GM18507 (cell line): ENCODE results near the gene STARD10.

Source experiments
- DNase-seq: peaks from one replicate; pipeline ENCODE4 v3.0.0; 2011; ENCODE audit warnings: low read depth; ENCODE audit not compliant: insufficient read length; ENCODE audit errors: extremely low spot score
- FAIRE-seq: peaks from 2 replicates; lab custom pipeline; 2011; peaks lifted over from hg19 to GRCh38; lab: Jason Lieb, UNC

The STARD10 gene

GRCh38 chr11:72783144-72783905 lies 10.5 kb downstream of the STARD10 start:
- DNase-seq = no peak
- FAIRE-seq = no peak

DNA sequence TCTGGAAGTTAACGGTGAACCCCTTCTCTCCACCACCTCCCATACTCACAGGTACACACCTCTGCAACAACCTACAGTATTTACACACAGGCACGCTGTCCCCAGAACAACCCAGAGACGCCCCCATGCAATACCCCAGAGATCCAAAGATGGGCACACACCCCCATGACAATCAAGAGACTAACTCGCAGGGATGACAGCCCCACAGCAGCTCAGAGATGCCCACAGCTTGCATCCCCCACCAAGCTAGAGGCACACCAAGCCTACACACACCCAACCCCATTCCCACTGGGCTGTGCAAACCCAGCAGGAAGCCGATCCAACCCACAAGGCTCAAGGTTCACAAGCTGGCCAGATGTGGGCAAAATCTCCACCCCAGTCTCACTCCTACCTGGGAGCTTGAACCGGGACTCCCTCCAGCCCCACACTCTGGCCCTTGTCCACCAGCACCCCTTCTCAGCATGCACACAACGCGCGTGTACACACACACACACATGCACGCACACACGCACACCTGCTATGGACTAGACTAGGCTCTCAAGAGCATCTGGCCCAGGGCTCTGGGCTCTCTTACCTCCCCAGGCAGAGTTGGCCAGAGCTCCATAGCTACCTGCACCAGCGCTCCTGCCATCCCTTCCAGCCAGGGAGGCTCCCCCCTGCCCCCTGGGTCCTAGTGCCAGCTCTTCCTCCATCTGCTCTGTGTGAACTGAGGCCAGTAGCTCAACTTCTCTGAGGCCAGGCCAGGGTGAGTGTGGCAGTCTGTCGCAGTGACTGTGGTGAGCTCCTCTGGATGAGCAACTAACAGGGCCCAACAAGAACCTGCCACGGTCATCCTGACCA lies 11.5 kb downstream of the STARD10 start:
- FAIRE-seq (peak; percentile 31), DNase-seq (no peak)

GRCh38 chr11:72781313-72782080 lies 12.3 kb downstream of the STARD10 start:
- no peak for FAIRE-seq
- DNase-seq = peak; percentile 62

GRCh38 chr11:72781063-72781312 lies 12.9 kb downstream of the STARD10 start:
- no peak for FAIRE-seq
- DNase-seq = no peak

DNA sequence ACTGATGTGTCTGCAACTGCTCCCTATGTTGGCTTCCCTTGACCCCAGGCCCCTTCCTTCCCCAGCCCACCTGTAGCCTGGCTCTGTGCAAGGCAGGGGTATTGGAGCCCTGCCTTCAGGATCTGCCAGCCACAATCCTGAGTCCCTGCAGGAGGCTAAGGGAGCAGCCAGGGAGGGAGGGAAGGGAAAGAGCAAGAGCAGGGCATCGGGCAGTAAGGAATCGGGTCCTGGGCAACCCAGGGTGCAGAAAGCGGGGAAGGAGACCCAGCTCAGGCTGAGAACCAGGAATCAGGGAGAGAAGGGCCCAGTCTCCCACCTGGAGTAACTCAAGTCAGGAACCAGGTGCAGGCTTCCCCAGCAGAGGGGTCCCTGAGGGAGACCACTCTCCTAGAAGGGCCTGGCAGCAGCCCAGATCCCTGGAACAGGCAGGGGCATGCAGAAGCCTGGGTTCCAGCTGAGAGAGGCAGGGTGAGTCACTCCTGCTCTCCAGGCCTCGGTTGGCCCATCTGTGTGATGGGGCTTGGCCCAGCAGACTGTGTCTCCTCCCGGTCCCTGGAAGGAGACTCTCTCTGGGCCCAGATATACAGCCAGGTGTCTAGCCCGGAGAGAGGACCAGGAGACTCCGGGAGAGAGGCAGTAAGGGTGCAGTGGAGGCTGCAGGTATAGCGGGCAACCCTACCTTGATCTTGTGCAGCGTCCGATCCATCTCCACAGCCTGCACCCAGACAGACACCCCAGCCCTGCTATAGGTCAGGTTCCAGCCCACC lies 13.4 kb downstream of the STARD10 start:
- FAIRE-seq (no peak), DNase-seq (no peak)

DNA sequence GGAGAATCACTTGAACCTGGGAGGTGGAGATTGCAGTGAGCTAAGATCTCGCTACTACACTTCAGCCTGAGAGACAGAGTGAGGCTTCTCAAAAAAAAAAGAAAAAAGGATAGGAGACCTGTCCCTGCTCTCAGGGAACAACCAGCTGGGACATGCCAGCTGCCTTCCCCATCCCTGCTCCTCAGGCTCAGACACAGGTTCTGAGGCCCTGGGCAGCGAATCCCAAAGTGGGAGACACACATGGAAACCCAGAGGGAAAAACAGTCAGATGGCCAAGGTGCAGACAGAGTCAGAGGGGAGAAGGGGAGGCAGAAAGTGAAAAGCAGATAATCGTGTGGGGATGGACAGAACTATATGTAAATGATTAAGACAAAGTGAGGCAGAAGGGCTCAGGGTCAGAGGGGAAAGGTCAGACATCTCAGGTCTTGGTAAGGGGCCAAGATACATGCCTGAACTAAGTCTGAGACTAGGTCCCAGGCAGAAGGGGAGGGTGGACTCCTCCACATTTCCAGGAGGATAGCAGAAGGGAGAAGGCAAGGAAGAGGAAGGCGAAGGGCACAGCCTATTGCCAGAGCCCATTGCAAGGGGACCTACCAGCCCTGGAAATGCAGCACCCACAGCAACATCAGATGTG lies 14.2 kb downstream of the STARD10 start:
- DNase-seq (no peak), FAIRE-seq (no peak)

GRCh38 chr11:72778535-72779494 lies 15.0 kb downstream of the STARD10 start:
- no peak for FAIRE-seq
- no peak for DNase-seq

GRCh38 chr11:72777755-72778278 lies 16.0 kb downstream of the STARD10 start:
- FAIRE-seq (no peak), DNase-seq (no peak)

DNA sequence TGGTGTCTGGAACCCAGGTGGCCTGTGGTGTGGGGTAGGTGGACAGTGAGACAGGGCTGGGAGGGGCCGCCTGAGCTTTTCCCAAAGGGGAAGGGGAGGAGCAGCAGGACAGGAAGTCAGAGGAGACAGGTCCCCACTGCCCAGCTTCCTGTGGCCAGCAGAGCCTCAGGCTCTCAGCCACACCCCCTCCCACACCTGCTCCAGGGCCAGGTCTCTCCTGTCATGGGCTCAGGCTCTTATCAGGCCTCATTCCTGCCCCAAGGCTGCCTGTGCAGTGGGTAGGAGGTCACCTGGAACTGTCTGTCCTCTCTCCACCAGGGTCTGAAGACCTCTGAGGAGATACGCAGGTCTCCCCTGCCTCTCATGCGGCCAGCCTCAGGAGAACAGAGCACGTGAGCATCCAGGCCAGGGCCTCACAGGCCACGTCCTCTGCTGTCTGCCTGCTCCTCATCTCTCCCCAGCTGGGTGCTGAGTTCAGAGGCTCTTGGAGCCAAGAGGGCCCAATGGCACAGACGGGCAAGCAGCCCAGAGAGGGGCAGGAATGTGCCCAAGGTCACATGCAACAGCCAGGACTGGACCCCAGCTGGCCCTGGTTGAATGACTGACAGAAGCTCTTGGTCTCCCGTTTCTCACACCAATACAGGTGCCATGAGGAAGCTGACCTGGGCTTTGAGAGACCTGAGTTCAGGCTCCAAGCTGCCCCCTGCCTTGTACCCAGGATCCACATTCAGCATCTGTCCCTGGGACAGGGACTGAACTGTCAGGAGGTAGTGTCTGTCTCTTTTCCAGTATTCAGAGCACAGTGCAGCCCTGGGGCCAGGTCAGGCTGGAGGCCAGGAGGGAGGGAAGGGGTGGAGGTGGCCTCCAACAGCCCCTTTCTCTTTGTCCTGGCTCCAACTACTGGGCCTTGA lies 16.7 kb downstream of the STARD10 start:
- no peak for DNase-seq
- FAIRE-seq = no peak

GRCh38 chr11:72776117-72776843 lies 17.6 kb downstream of the STARD10 start:
- no peak for FAIRE-seq
- DNase-seq = no peak

- DNase-seq (no peak), FAIRE-seq (no peak)
Measured at GRCh38 chr11:72775288-72776110, 18.3 kb downstream of the STARD10 start.

DNA sequence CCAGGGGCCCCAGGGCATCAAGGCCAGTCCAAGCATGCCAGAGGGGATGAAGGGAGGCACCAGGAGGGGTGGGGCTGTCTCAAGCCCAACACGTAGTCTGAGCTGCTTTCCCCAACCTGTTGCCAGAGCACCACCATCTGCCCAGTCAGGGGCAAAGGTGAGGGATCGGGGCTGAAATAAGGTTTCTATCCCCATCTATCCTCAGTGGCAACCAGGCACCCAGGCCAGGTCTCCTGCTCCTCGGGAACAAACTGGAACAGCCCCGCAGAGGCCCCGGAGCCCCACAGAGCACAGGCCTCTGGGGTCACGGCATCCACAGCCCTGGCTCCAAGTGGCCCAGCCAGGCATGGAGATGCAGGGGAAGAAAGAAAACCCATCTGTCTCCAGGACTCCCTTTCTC lies 19.3 kb downstream of the STARD10 start:
- FAIRE-seq = no peak
- DNase-seq = no peak

GRCh38 chr11:72773696-72774095 lies 20.2 kb downstream of the STARD10 start:
- DNase-seq = no peak
- no peak for FAIRE-seq

GRCh38 chr11:72773291-72773690 lies 20.6 kb downstream of the STARD10 start:
- no peak for DNase-seq

GRCh38 chr11:72772059-72772458 lies 21.8 kb downstream of the STARD10 start:
- no peak for FAIRE-seq
- DNase-seq = no peak

More at GRCh38 chr11:72773291-72773690, 20.6 kb downstream of the STARD10 start:
- FAIRE-seq = no peak
